ENCODE data around the gene ACP5. TPM values are rescaled to one million over a fixed set of nuclear protein-coding genes. Genes with fewer than 3 reads are reported as not detected.
"Not testable (repeated sequence)": the region's sequence is repeated elsewhere in the genome, so short reads cannot be mapped to it uniquely, and the experiment has no call there.

Gene ACP5
- total RNA-seq, 1 experiment from 2014 or later = 0.85 TPM

DNA sequence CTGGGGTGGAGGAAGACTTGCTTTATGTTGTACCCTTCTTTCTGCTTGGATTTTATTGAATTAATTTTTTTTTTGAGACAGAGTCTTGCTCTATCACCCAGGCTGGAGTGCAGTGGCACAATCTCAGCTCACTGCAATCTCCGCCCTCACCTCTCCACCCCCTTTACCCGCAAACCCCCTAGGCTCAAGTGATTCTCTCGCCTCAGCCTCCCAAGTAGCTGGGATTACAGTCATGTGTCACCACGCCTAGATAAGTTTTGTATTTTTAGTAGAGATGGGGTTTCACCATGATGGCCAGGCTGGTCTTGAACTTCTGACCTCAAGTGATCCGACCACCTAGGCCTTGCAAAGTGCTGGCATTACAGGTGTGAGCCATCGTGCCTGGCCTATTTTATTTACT is 4.1 kb downstream of the ACP5 start:
- in situ Hi-C loops (cut with HindIII; ENCODE audit: low pct_unique_long_range_greater_than_20kb, low sequenced_read_pairs) = loop anchor here (25.0 kb wide), 1 partner anchor 261 kb away; no protein-coding TSS in a partner anchor

DNA sequence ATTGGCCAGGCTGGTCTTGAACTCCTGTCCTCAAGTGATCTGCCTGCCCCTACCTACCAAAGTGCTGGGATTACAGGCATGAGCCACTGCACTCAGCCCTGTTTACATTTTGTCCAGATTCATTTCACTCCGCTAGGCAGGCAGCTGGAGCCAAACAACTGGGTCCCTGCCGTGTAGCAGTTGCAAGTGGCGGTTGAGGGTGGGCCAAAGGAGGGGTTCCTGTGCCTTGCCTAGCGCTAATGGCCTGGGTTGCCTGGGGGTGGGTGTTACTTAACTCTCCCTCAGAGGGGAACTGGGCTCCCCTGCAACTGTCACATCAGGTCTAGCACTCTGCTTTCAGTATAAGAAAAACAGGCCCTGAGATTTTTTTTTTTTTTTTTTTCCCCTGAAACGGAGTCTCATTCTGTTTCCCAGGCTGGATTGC is 7.4 kb downstream of the ACP5 start:
- no peak for ATAC-seq
- Histone ChIP-seq H3K9me3 (ENCODE audit: control insufficient read depth, insufficient read depth, low read depth, low read length) (no peaks in the 10 kb centered on the region), H3K36me3 (ENCODE audit: control insufficient read depth, insufficient read depth, low read length) (no peaks in the 10 kb centered on the region), H3K4me3 (ENCODE audit: low read depth in 2 of 2, low read length in 2 of 2) (no peak overlapping the region), H3K27ac (ENCODE audit: low read length) (no peak overlapping the region), H3K27me3 (ENCODE audit: control insufficient read depth, insufficient read depth, low read length) (no peaks in the 10 kb centered on the region), H3K4me1 (ENCODE audit: control insufficient read depth, insufficient read depth, low read length) (no peaks in the 10 kb centered on the region)
- no TSS peak for BruUV-seq (replicated peaks)
- no peak for DNase-seq (ENCODE audit: low read depth, low spot score)
- ChIA-PET POLR2A (no interaction called here), CTCF (no interaction called here)
- TF ChIP-seq POLR2AphosphoS5 (IDR thresholded peaks at IDR 0.05; ENCODE audit: low read depth, low read length) = no peak
- TF ChIP-seq SIN3A (IDR thresholded peaks at IDR 0.05; ENCODE audit: borderline replicate concordance, insufficient read depth, low read depth, low read length) = no peak
- TF ChIP-seq TCF7L2 (IDR thresholded peaks at IDR 0.05; ENCODE audit: low read depth, low read length) = no peak
- TF ChIP-seq, protein P1, sequence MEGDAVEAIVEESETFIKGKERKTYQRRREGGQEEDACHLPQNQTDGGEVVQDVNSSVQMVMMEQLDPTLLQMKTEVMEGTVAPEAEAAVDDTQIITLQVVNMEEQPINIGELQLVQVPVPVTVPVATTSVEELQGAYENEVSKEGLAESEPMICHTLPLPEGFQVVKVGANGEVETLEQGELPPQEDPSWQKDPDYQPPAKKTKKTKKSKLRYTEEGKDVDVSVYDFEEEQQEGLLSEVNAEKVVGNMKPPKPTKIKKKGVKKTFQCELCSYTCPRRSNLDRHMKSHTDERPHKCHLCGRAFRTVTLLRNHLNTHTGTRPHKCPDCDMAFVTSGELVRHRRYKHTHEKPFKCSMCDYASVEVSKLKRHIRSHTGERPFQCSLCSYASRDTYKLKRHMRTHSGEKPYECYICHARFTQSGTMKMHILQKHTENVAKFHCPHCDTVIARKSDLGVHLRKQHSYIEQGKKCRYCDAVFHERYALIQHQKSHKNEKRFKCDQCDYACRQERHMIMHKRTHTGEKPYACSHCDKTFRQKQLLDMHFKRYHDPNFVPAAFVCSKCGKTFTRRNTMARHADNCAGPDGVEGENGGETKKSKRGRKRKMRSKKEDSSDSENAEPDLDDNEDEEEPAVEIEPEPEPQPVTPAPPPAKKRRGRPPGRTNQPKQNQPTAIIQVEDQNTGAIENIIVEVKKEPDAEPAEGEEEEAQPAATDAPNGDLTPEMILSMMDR (IDR thresholded peaks at IDR 0.05) = no peak
- TF ChIP-seq, protein P2, sequence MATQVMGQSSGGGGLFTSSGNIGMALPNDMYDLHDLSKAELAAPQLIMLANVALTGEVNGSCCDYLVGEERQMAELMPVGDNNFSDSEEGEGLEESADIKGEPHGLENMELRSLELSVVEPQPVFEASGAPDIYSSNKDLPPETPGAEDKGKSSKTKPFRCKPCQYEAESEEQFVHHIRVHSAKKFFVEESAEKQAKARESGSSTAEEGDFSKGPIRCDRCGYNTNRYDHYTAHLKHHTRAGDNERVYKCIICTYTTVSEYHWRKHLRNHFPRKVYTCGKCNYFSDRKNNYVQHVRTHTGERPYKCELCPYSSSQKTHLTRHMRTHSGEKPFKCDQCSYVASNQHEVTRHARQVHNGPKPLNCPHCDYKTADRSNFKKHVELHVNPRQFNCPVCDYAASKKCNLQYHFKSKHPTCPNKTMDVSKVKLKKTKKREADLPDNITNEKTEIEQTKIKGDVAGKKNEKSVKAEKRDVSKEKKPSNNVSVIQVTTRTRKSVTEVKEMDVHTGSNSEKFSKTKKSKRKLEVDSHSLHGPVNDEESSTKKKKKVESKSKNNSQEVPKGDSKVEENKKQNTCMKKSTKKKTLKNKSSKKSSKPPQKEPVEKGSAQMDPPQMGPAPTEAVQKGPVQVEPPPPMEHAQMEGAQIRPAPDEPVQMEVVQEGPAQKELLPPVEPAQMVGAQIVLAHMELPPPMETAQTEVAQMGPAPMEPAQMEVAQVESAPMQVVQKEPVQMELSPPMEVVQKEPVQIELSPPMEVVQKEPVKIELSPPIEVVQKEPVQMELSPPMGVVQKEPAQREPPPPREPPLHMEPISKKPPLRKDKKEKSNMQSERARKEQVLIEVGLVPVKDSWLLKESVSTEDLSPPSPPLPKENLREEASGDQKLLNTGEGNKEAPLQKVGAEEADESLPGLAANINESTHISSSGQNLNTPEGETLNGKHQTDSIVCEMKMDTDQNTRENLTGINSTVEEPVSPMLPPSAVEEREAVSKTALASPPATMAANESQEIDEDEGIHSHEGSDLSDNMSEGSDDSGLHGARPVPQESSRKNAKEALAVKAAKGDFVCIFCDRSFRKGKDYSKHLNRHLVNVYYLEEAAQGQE (IDR thresholded peaks at IDR 0.05; ENCODE audit: insufficient read depth in 1 of 2, low read depth in 2 of 2, low read length in 1 of 2) = no peak
- in situ Hi-C loops (cut with HindIII; ENCODE audit: low pct_unique_long_range_greater_than_20kb, low sequenced_read_pairs) (loop anchor here (25.0 kb wide), 1 partner anchor 258 kb away; no protein-coding TSS in a partner anchor), intact Hi-C loops (cut with micrococcal nuclease; ENCODE audit: unreplicated experiment) (no loop called here)

More for the DNA sequence above, 4.1 kb downstream of the ACP5 start:
- H3K27me3 ChIP-seq (ENCODE audit: control insufficient read depth, insufficient read depth, low read length); DNase-seq (ENCODE audit: low read depth, low spot score); H3K36me3 ChIP-seq (ENCODE audit: control insufficient read depth, insufficient read depth, low read length); CTCF ChIA-PET; H3K4me3 ChIP-seq (ENCODE audit: low read depth in 2 of 2, low read length in 2 of 2); H3K9me3 ChIP-seq (ENCODE audit: control insufficient read depth, insufficient read depth, low read depth, low read length); BruUV-seq (replicated peaks); H3K27ac ChIP-seq (ENCODE audit: low read length); ATAC-seq; intact Hi-C loops (cut with micrococcal nuclease; ENCODE audit: unreplicated experiment); H3K4me1 ChIP-seq (ENCODE audit: control insufficient read depth, insufficient read depth, low read length): not testable (repeated sequence)
- POLR2A ChIA-PET = interaction anchor here (0.7 kb wide), 1 partner anchor 501 kb away, joined by 7 read pairs; no protein-coding TSS in a partner anchor

DNA sequence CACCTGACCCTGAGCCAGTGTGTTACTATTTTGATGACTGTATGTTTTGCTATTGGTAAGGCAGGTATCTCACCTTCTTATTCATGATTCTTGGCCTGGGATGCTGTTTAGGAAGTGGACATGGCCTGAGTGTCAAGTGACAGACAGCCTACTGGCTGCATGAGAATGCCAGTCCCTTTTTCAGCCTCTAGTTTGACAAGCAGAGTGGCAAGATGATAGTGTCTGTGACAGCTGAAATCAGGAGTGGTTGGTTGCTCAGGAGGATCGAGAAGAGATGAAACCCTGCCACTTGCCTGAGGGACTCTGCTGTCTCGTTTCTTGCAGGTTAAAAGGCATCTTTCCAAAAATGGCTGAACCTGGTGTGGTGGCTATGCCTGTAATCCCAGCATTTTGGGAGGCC is 11.3 kb downstream of the ACP5 start:
- in situ Hi-C loops (cut with HindIII; ENCODE audit: low pct_unique_long_range_greater_than_20kb, low sequenced_read_pairs) = loop anchor here (25.0 kb wide), 1 partner anchor 254 kb away; no protein-coding TSS in a partner anchor

More for the DNA sequence above, 11.3 kb downstream of the ACP5 start:
- intact Hi-C loops (cut with micrococcal nuclease; ENCODE audit: unreplicated experiment) = no loop called here
- POLR2A ChIA-PET = no interaction called here
- BruUV-seq (replicated peaks) = no TSS peak
- CTCF ChIA-PET = no interaction called here
- H3K9me3 ChIP-seq (ENCODE audit: control insufficient read depth, insufficient read depth, low read depth, low read length) = no peaks in the 10 kb centered on the region
- no peaks in the 10 kb centered on the region for H3K4me1 ChIP-seq (ENCODE audit: control insufficient read depth, insufficient read depth, low read length)
- DNase-seq (ENCODE audit: low read depth, low spot score) (no peak), ATAC-seq (no peak)
- TF ChIP-seq POLR2AphosphoS5 (IDR thresholded peaks at IDR 0.05; ENCODE audit: low read depth, low read length) = no peak
- TF ChIP-seq SIN3A (IDR thresholded peaks at IDR 0.05; ENCODE audit: borderline replicate concordance, insufficient read depth, low read depth, low read length) = no peak
- TF ChIP-seq TCF7L2 (IDR thresholded peaks at IDR 0.05; ENCODE audit: low read depth, low read length) = no peak
- TF ChIP-seq, protein P2 (IDR thresholded peaks at IDR 0.05; ENCODE audit: insufficient read depth in 1 of 2, low read depth in 2 of 2, low read length in 1 of 2) = no peak
- TF ChIP-seq, protein P1 (IDR thresholded peaks at IDR 0.05) = no peak
- no peaks in the 10 kb centered on the region for H3K27me3 ChIP-seq (ENCODE audit: control insufficient read depth, insufficient read depth, low read length)
- no peak overlapping the region for H3K4me3 ChIP-seq (ENCODE audit: low read depth in 2 of 2, low read length in 2 of 2)
- no peak overlapping the region for H3K27ac ChIP-seq (ENCODE audit: low read length)
- no peaks in the 10 kb centered on the region for H3K36me3 ChIP-seq (ENCODE audit: control insufficient read depth, insufficient read depth, low read length)

All from Panc1 (cell line).